Activated T-cell treated with anti-CD3 and anti-CD28 coated beads for 48 hours (primary cell): ENCODE measurements around the gene RGS19.
"Not testable (repeated sequence)": the region's sequence is repeated elsewhere in the genome, so short reads cannot be mapped to it uniquely, and the experiment has no call there.

ENCODE experiments used
- DNase-seq: peaks from one replicate; pipeline ENCODE4 v3.0.0-alpha.2; 2020; ENCODE audit warnings: low read depth

The RGS19 gene

GRCh38 chr20:64092258-64093012, 13.1 kb upstream of the RGS19 start:
- DNase-seq, result no peak

GRCh38 chr20:64091770-64092169, 12.5 kb upstream of the RGS19 start:
- DNase-seq, result no peak

- DNase-seq, result no peak
These were observed 12.0 kb upstream of the RGS19 start for GRCh38 chr20:64091340-64091739.

GRCh38 chr20:64090165-64090564, 10.8 kb upstream of the RGS19 start:
- no peak for DNase-seq

- DNase-seq, result not testable (repeated sequence)
These were observed 9.3 kb upstream of the RGS19 start for GRCh38 chr20:64088586-64088985.

- not testable (repeated sequence) for DNase-seq
These were observed 8.0 kb upstream of the RGS19 start for GRCh38 chr20:64087226-64087825.

- DNase-seq, result no peak
These were observed 7.5 kb upstream of the RGS19 start for GRCh38 chr20:64086801-64087200.

- no peak for DNase-seq
These were observed 5.4 kb upstream of the RGS19 start for GRCh38 chr20:64084685-64085152.

GRCh38 chr20:64083804-64084684, 4.7 kb upstream of the RGS19 start, which contains the start of gene LKAAEAR1:
LKAAEAR1 (minus strand) TSS chr20:64084398; CDS start chr20:64084219, 179 bp downstream.
- DNase-seq, result no peak

- peak; percentile 76 for DNase-seq
These were observed 4.1 kb upstream of the RGS19 start for GRCh38 chr20:64083378-64083803.

GRCh38 chr20:64082820-64083377, 3.6 kb upstream of the RGS19 start:
- DNase-seq, result no peak

- DNase-seq, result no peak
These were observed 2.9 kb upstream of the RGS19 start for GRCh38 chr20:64082126-64082731.

- DNase-seq, result no peak
These were observed 2.3 kb upstream of the RGS19 start for GRCh38 chr20:64081624-64081964.

- DNase-seq, result no peak
These were observed 1.7 kb upstream of the RGS19 start for GRCh38 chr20:64080813-64081623.

- DNase-seq, result no peak
These were observed 895 bp upstream of the RGS19 start, which contains the start of gene OPRL1 for GRCh38 chr20:64080013-64080812. OPRL1 (plus strand) TSS chr20:64080082; CDS start chr20:64092721, 12,639 bp downstream.

GRCh38 chr20:64078934-64079272, 415 bp downstream of the RGS19 start:
- DNase-seq, result no peak

GRCh38 chr20:64077876-64078551, 1.3 kb downstream of the RGS19 start:
- DNase-seq, result no peak

- DNase-seq, result no peak
These were observed 1.8 kb downstream of the RGS19 start for GRCh38 chr20:64077541-64077875.

- DNase-seq, result no peak
These were observed 2.2 kb downstream of the RGS19 start for GRCh38 chr20:64077094-64077493.
